Stimulated activated CD4-positive, alpha-beta T cell treated with anti-CD3 and anti-CD28 coated beads, Interleukin-2, amount 100 ng/mL, for 24 hours (primary cell): ENCODE results near the gene BDH1.
"Not testable (repeated sequence)": the region's sequence is repeated elsewhere in the genome, so short reads cannot be mapped to it uniquely, and the experiment has no call there.

Experiments used
- DNase-seq, 2 donors: peaks; one replicate each; pipeline ENCODE4 v3.0.0-alpha.2; 2020

Gene BDH1

GRCh38 chr3:197484204-197484901 lies 71.4 kb downstream of the BDH1 start:
- no peak for DNase-seq

GRCh38 chr3:197482001-197482400 lies 73.8 kb downstream of the BDH1 start:
- no peak for DNase-seq

- no peak for DNase-seq
Observed at GRCh38 chr3:197480320-197480719, 75.4 kb downstream of the BDH1 start.

GRCh38 chr3:197478746-197479668 lies 76.8 kb downstream of the BDH1 start:
- no peak for DNase-seq

GRCh38 chr3:197477816-197478215 lies 78.0 kb downstream of the BDH1 start:
- not testable (repeated sequence) for DNase-seq

GRCh38 chr3:197475997-197476525 lies 79.7 kb downstream of the BDH1 start:
- no peak for DNase-seq

GRCh38 chr3:197475514-197475913 lies 80.3 kb downstream of the BDH1 start:
- no peak for DNase-seq

- no peak for DNase-seq
Observed at GRCh38 chr3:197472151-197472550, 83.6 kb downstream of the BDH1 start.

GRCh38 chr3:197471221-197472010 lies 84.4 kb downstream of the BDH1 start:
- no peak for DNase-seq

- no peak for DNase-seq
Observed at GRCh38 chr3:197468866-197469382, 86.8 kb downstream of the BDH1 start.

GRCh38 chr3:197468167-197468566 lies 87.6 kb downstream of the BDH1 start:
- DNase-seq, result no peak

GRCh38 chr3:197466586-197467399 lies 89.0 kb downstream of the BDH1 start:
- DNase-seq, result no peak

GRCh38 chr3:197465996-197466549 lies 89.7 kb downstream of the BDH1 start:
- peak in 1 of 2 donors; percentile 15 for DNase-seq

GRCh38 chr3:197465197-197465995 lies 90.4 kb downstream of the BDH1 start:
- no peak for DNase-seq

- no peak for DNase-seq
Observed at GRCh38 chr3:197464794-197465193, 91.0 kb downstream of the BDH1 start.

- DNase-seq, result no peak
Observed at GRCh38 chr3:197463279-197463678, 92.5 kb downstream of the BDH1 start.

- DNase-seq, result no peak
Observed at GRCh38 chr3:197462808-197463207, 93.0 kb downstream of the BDH1 start.

GRCh38 chr3:197460639-197461038 lies 95.1 kb downstream of the BDH1 start:
- DNase-seq, result no peak

GRCh38 chr3:197460002-197460401 lies 95.8 kb downstream of the BDH1 start:
- DNase-seq, result no peak
